ENCODE measurements around the gene C2orf76. TPM values are rescaled to one million over a fixed set of nuclear protein-coding genes. Genes with fewer than 3 reads are reported as not detected.

C2orf76 gene
- total RNA-seq (2022; extraction: Qiagen RNA extraction): 10.5 to 13.0 TPM (median 11.5 TPM) in 5 replicates

DNA sequence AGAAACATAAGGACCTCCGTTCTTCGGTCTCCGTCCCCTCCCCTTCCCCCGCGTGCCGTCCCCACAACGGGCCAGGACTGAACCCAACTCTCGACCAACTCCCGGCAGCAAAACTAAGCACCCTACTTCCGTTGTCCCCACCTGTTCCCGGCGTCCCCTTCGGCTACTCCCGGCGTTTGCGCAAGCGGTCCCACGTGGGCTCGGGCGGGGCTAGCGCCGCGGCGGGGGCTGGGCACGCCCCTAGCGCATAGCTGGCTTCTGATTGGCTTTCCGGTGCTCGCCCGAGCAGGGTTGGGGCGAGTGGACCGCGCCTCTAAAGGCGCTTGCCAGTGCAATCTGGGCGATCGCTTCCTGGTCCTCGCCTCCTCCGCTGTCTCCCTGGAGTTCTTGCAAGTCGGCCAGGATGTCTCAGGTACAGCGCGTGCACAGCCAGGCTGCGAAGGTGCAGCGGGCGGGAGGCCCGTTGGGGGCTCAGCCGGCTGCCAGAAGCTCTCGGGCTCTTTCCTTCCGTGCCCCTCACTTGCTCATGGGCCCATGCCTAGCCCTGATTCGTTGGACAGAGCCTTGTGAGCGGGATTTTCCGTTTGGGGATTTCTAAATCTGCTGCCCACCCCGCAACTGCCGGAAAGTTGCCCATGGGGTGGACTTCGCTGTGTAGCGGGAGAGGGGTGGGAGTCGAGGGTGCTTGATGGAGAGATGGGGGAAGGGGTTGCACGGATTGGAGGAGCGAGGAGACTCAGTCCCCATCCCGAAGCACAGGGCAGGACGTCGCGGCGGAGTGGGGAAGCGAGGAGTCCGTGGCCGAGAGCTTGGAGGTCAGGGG is at the start of gene C2orf76, which contains the start of gene DBI:
C2orf76 (minus strand) TSS at position 186 of the 823 bp plus-strand sequence. CDS start 26,875 bp downstream, outside the sequence.
DBI (plus strand) TSS at position 329 of the 823 bp plus-strand sequence; CDS start at position 404, 75 bp downstream.

Other genes starting within 250 kb of the C2orf76 start
- 0.37 to 0.61 TPM (median 0.48 TPM) in 5 replicates for gene C1QL2, start 208.1 kb downstream of the C2orf76 start, total RNA-seq (2022; extraction: Qiagen RNA extraction)
- gene STEAP3, start 143.0 kb downstream of the C2orf76 start, total RNA-seq (2022; extraction: Qiagen RNA extraction): 43.4 to 54.7 TPM (median 52.2 TPM) in 5 replicates
- gene DBI, start 143 bp upstream of the C2orf76 start, total RNA-seq (2022; extraction: Qiagen RNA extraction): 388 to 444 TPM (median 401 TPM) in 5 replicates
- 1.5 to 2.5 TPM (median 1.8 TPM) in 5 replicates for gene TMEM37, start 65.0 kb upstream of the C2orf76 start, total RNA-seq (2022; extraction: Qiagen RNA extraction)
- gene SCTR, start 157.6 kb upstream of the C2orf76 start, total RNA-seq (2022; extraction: Qiagen RNA extraction): not detected in 5 replicates
- 0.23 to 0.38 TPM (median 0.28 TPM) in 5 replicates for gene CFAP221, start 177.6 kb upstream of the C2orf76 start, total RNA-seq (2022; extraction: Qiagen RNA extraction)

All from A549 treated with Hydrocortisone at 1 μM for 4 hours (cell line).